A549 (cell line): Measurements from ENCODE around the gene GUCY2D.

Experiments
- CTCF ChIP-seq: fragments of >200 bp; sonication (Bioruptor Twin); formaldehyde crosslinking; IDR thresholded peaks from 3 replicates; pipeline ENCODE4 v1.5.1; 2016
- ELK1 ChIP-seq: fragments of 150-350 bp; IDR thresholded peaks from 2 replicates; pipeline ENCODE4 v1.6.1; 2014; ENCODE audit warnings: low read depth, mild to moderate bottlenecking, low read length
- HEYL ChIP-seq: fragments of 250-450 bp; sonication (Bioruptor Pico); IDR thresholded peaks from 2 replicates; pipeline ENCODE4 v1.8.0; 2021; ENCODE audit warnings: mild to moderate bottlenecking, moderate library complexity
- MAX ChIP-seq: IDR thresholded peaks from 2 replicates; pipeline ENCODE4 v1.6.1; 2012
- MAZ ChIP-seq: fragments of 150-350 bp; IDR thresholded peaks from 2 replicates; pipeline ENCODE4 v1.6.1; 2014; ENCODE audit warnings: antibody characterized with exemption, low read depth, low read length, borderline replicate concordance
- REST ChIP-seq: fragments of 200-600 bp; sonication (generic); IDR thresholded peaks from 2 replicates; pipeline ENCODE4 v1.6.1; 2016; ENCODE audit warnings: antibody characterized with exemption, mild to moderate bottlenecking, moderate library complexity
- ZC3H11A ChIP-seq: fragments of 450-650 bp; IDR thresholded peaks from 2 replicates; pipeline ENCODE4 v1.6.1; 2014; ENCODE audit warnings: antibody characterized with exemption, mild to moderate bottlenecking
- TF ChIP-seq, protein P1 (sequence below): fragments of 450-650 bp; IDR thresholded peaks from 2 replicates; pipeline ENCODE4 v1.6.1; 2014; ENCODE audit warnings: antibody characterized with exemption

DNA sequence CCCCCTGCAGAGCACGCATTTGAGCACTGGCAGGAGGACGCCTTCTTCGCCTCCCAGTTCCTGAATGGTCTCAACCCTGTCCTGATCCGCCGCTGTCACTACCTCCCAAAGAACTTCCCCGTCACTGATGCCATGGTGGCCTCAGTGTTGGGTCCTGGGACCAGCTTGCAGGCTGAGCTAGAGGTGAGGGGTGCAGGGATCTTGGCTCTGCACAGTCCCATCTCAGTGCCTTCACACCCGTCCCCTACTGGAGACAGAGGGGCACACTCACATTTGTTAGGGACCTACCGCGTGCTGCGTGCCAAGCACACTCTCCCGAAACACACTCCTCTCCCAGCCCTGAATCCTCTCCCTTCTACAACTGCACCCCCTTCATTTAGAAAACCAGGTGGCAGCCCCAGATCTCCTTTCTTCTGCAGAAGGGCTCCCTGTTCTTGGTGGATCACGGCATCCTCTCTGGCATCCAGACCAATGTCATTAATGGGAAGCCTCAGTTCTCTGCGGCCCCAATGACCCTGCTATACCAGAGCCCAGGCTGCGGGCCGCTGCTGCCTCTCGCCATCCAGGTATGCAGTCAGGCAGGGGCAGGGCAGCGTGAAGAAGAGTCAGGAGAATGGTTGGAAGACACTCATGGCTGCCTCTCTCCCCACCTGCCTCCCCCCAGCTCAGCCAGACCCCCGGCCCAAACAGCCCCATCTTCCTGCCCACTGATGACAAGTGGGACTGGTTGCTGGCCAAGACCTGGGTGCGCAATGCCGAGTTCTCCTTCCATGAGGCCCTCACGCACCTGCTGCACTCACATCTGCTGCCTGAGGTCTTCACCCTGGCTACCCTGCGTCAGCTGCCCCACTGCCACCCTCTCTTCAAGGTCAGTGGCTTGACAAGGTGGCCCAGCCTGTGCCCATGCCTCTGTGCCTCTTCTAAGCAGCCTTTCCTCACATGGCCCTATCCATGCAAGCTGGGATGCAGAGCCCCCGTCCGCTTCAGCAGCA, 42.7 kb downstream of the GUCY2D start:
- TF ChIP-seq CTCF: no peak
- no peak for TF ChIP-seq MAX
- TF ChIP-seq REST: no peak
- no peak for TF ChIP-seq ELK1
- no peak for TF ChIP-seq HEYL (CRISPR knock-in tag)
- no peak for TF ChIP-seq ZC3H11A
- TF ChIP-seq MAZ: no peak
- TF ChIP-seq, protein P1, sequence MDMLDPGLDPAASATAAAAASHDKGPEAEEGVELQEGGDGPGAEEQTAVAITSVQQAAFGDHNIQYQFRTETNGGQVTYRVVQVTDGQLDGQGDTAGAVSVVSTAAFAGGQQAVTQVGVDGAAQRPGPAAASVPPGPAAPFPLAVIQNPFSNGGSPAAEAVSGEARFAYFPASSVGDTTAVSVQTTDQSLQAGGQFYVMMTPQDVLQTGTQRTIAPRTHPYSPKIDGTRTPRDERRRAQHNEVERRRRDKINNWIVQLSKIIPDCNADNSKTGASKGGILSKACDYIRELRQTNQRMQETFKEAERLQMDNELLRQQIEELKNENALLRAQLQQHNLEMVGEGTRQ: no peak
